ENCODE measurements around the gene FGFR2.
A peak's percentile ranks its signal among the peaks of the same experiment; 100 is the strongest.

Gene FGFR2

GRCh38 chr10:121598263-121599249, at the start of gene FGFR2:
FGFR2 (minus strand) TSS chr10:121598444; CDS start chr10:121593817, 4,627 bp downstream.
- peak; percentile 62 for DNase-seq (ENCODE audit: low read depth, low spot score)
- H3K4me3 ChIP-seq (ENCODE audit: low read depth, low read length): peak within 1 kb of the TSS; percentile 38
- in situ Hi-C loops (cut with HindIII; ENCODE audit: low sequenced_read_pairs): no loop called here
- TF ChIP-seq CTCF (IDR thresholded peaks at IDR 0.05; ENCODE audit: low read depth, low read length): no peak

- in situ Hi-C loops (cut with HindIII; ENCODE audit: low sequenced_read_pairs): no loop called here
Observed at GRCh38 chr10:121647401-121647800, 49.2 kb upstream of the FGFR2 start.

GRCh38 chr10:121645696-121646095, 47.5 kb upstream of the FGFR2 start:
- in situ Hi-C loops (cut with HindIII; ENCODE audit: low sequenced_read_pairs): no loop called here

More at GRCh38 chr10:121647401-121647800, 49.2 kb upstream of the FGFR2 start:
- TF ChIP-seq CTCF (IDR thresholded peaks at IDR 0.05; ENCODE audit: low read depth, low read length): no peak
- DNase-seq (ENCODE audit: low read depth, low spot score): no peak
- no peak overlapping the region for H3K4me3 ChIP-seq (ENCODE audit: low read depth, low read length)

GRCh38 chr10:121644501-121644900, 46.3 kb upstream of the FGFR2 start:
- H3K4me3 ChIP-seq (ENCODE audit: low read depth, low read length): no peak overlapping the region
- TF ChIP-seq CTCF (IDR thresholded peaks at IDR 0.05; ENCODE audit: low read depth, low read length): no peak
- in situ Hi-C loops (cut with HindIII; ENCODE audit: low sequenced_read_pairs): no loop called here
- DNase-seq (ENCODE audit: low read depth, low spot score): no peak

More at GRCh38 chr10:121645696-121646095, 47.5 kb upstream of the FGFR2 start:
- no peak for DNase-seq (ENCODE audit: low read depth, low spot score)
- TF ChIP-seq CTCF (IDR thresholded peaks at IDR 0.05; ENCODE audit: low read depth, low read length): no peak
- H3K4me3 ChIP-seq (ENCODE audit: low read depth, low read length): no peak overlapping the region

- in situ Hi-C loops (cut with HindIII; ENCODE audit: low sequenced_read_pairs): no loop called here
- DNase-seq (ENCODE audit: low read depth, low spot score): no peak
- H3K4me3 ChIP-seq (ENCODE audit: low read depth, low read length): no peak overlapping the region
- TF ChIP-seq CTCF (IDR thresholded peaks at IDR 0.05; ENCODE audit: low read depth, low read length): no peak
Observed at GRCh38 chr10:121640266-121640665, 42.0 kb upstream of the FGFR2 start.

GRCh38 chr10:121639416-121639815, 41.2 kb upstream of the FGFR2 start:
- in situ Hi-C loops (cut with HindIII; ENCODE audit: low sequenced_read_pairs): no loop called here
- DNase-seq (ENCODE audit: low read depth, low spot score): no peak
- no peak overlapping the region for H3K4me3 ChIP-seq (ENCODE audit: low read depth, low read length)
- no peak for TF ChIP-seq CTCF (IDR thresholded peaks at IDR 0.05; ENCODE audit: low read depth, low read length)
